Stomach (tissue), 9 donors: ENCODE measurements around the gene ULK4. TPM values are rescaled to one million over a fixed set of nuclear protein-coding genes. Genes with fewer than 3 reads are reported as not detected.
"Not testable (repeated sequence)": the region's sequence is repeated elsewhere in the genome, so short reads cannot be mapped to it uniquely, and the experiment has no call there.

Experiments used
- DNase-seq, 2 donors: peaks; one replicate each; pipeline versions ENCODE4 v3.0.0 to v3.0.0-alpha.2; 2013 to 2019
- H3K27ac ChIP-seq, 5 donors: fragments of 200-600 bp in 4 of 5; sonication (generic) in 4 of 5; one replicate each; pipeline ENCODE4 v1.5.1; 2013 to 2019; ENCODE audit warnings: mild to moderate bottlenecking in 1 of 5, moderate library complexity in 1 of 5
- H3K27me3 ChIP-seq, 3 donors: fragments of 200-600 bp; sonication (generic); one replicate each; pipeline ENCODE4 v1.5.1; 2017 to 2019; ENCODE audit warnings: mixed run types in 1 of 3
- H3K36me3 ChIP-seq, 4 donors: fragments of 200-600 bp; sonication (generic); 1 replicate in 3 of 4; 2 replicates in 1 of 4; pipeline ENCODE4 v1.5.1; 2016 to 2019
- H3K4me1 ChIP-seq, 4 donors: fragments of 200-600 bp; sonication (generic); one replicate each; pipeline ENCODE4 v1.5.1; 2016 to 2019
- H3K4me3 ChIP-seq, 4 donors: fragments of 200-600 bp; sonication (generic) in 3 of 4; one replicate each; pipeline ENCODE4 v1.5.1; 2016 to 2019; ENCODE audit warnings: mild to moderate bottlenecking in 1 of 4
- H3K9me3 ChIP-seq, 4 donors: fragments of 200-600 bp; sonication (generic); one replicate each; pipeline ENCODE4 v1.5.1; 2016 to 2019
- EP300 ChIP-seq: sonication (generic); formaldehyde crosslinking; IDR thresholded peaks from one replicate; pipeline ENCODE4 v1.6.1; 2017; ENCODE audit warnings: antibody characterized with exemption
- POLR2A ChIP-seq, 4 donors: fragments of 450-650 bp; IDR thresholded peaks; one replicate each; pipeline ENCODE4 v1.6.1; 2016; ENCODE audit warnings: antibody characterized with exemption in 4 of 4, control low read depth in 2 of 4, mild to moderate bottlenecking in 1 of 4, moderate library complexity in 1 of 4
- POLR2AphosphoS5 ChIP-seq, 3 donors: sonication (generic); formaldehyde crosslinking; IDR thresholded peaks; one replicate each; pipeline ENCODE4 v1.6.1; 2016; ENCODE audit warnings: antibody characterized with exemption in 3 of 3
- WGBS, 5 donors: extraction: QIAGEN DNeasy Blood & Tissue Kit in 3 of 5; methylation state at CpG; one replicate each; pipeline versions ENCODE4 v1.1.5 to v1.1.7; 2013 to 2018; 5-methylcytosine and 5-hydroxymethylcytosine counted together
- intact Hi-C: fragments of 100-400 bp; cut with DNase I; formaldehyde crosslinking; loops from one replicate; pipeline ENCODE4 v1.15.1; 2023; ENCODE audit warnings: low total_unique reads
- polyA plus RNA-seq, 3 donors: library from polyadenylated mRNA; stranded (reverse); fragments of 200-250 nt; gene quantifications; one replicate each; pipeline ENCODE4 v1.2.3, GENCODE V29; 2013
- total RNA-seq, 5 donors: library from RNA; depleted of rRNA; stranded (reverse); fragments of >200 nt; gene quantifications; one replicate each; pipeline versions ENCODE4 v1.1.0 to v1.2.3, GENCODE V29; 2014 to 2016
- TF ChIP-seq, protein P1 (sequence below), 7 experiments: fragments of 450-650 bp in 4 of 7; fragments of 200-600 bp in 3 of 7; sonication (generic) in 3 of 7; IDR thresholded peaks; one replicate each; pipeline ENCODE4 v1.5.1; 2016 to 2019; ENCODE audit warnings: antibody characterized with exemption in 7 of 7, control low read depth in 2 of 7, mild to moderate bottlenecking in 1 of 7
- donor health status: healthy with polysubstance abuse.
- donor health status: Bipolar disorder and iron deficiency.
- donor health status: healthy.

ULK4 gene
- total and polyA plus RNA-seq, 8 donors = 1.6 to 150 (median 7.4) TPM

DNA sequence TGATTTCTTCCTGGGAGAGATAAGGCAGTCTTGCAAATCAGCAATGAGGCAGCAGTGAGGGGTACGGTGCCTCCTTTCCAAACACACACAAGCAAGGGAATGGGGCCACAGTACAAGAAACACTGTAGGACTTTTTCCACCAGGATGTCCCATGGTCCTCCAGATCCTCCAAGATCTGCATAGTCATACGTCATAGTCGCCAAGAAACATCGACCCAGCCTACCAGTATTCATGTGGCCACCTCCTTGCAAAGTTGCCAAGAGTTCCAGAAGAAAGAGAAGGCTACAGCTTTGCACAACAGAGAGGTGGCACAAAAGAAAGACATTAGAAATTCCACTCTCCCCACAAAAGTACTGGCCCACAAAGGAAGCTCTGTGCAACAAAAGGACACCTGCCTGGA lies 504.7 kb downstream of the ULK4 start:
- no peak overlapping the region for H3K27ac ChIP-seq

DNA sequence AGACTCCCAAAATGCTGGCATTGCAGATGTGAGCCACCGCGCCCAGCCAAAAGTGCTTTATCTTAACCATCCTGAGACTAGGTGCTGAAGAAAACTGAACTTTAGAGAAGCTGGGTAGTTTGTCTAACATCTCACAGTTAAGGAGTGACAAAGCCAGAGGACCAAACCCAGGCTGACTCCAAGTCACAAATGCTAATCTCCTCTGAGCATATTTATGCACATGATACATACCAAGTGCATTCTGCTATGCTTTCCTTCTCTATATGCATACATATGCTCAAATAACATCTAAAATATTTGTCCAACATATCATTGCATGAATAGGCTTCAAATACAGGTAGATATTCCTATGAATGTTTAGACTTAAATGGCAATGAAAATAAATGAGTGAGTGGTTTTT lies 505.7 kb downstream of the ULK4 start:
- H3K4me3 ChIP-seq = no peak overlapping the region
- DNase-seq = no peak
- WGBS, 5 donors = 96 to 100% (median 98%) methylated on average over 2 of the region's 2 CpGs
- no peak overlapping the region for H3K27ac ChIP-seq
- TF ChIP-seq EP300 (no peak), POLR2A (IDR thresholded peaks at IDR 0.05) (no peak), POLR2AphosphoS5 (IDR thresholded peaks at IDR 0.05) (no peak)
- H3K27me3 ChIP-seq = no peaks in the 10 kb centered on the region
- H3K4me1 ChIP-seq = no peaks in the 10 kb centered on the region
- H3K9me3 ChIP-seq = no peaks in the 10 kb centered on the region
- no peaks in the 10 kb centered on the region for H3K36me3 ChIP-seq
- intact Hi-C loops = no loop called here

More for the DNA sequence above, 504.7 kb downstream of the ULK4 start:
- no peaks in the 10 kb centered on the region for H3K9me3 ChIP-seq
- TF ChIP-seq POLR2AphosphoS5 (IDR thresholded peaks at IDR 0.05) = no peak
- no peak for TF ChIP-seq EP300
- TF ChIP-seq, protein P1, sequence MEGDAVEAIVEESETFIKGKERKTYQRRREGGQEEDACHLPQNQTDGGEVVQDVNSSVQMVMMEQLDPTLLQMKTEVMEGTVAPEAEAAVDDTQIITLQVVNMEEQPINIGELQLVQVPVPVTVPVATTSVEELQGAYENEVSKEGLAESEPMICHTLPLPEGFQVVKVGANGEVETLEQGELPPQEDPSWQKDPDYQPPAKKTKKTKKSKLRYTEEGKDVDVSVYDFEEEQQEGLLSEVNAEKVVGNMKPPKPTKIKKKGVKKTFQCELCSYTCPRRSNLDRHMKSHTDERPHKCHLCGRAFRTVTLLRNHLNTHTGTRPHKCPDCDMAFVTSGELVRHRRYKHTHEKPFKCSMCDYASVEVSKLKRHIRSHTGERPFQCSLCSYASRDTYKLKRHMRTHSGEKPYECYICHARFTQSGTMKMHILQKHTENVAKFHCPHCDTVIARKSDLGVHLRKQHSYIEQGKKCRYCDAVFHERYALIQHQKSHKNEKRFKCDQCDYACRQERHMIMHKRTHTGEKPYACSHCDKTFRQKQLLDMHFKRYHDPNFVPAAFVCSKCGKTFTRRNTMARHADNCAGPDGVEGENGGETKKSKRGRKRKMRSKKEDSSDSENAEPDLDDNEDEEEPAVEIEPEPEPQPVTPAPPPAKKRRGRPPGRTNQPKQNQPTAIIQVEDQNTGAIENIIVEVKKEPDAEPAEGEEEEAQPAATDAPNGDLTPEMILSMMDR (IDR thresholded peaks at IDR 0.05) = no peak
- TF ChIP-seq POLR2A (IDR thresholded peaks at IDR 0.05) = no peak
- no peaks in the 10 kb centered on the region for H3K36me3 ChIP-seq
- no peak for DNase-seq
- no peaks in the 10 kb centered on the region for H3K4me1 ChIP-seq
- H3K4me3 ChIP-seq = no peak overlapping the region
- WGBS, 5 donors = 69 to 80% (median 76%) methylated on average over 4 of the region's 4 CpGs
- no peaks in the 10 kb centered on the region for H3K27me3 ChIP-seq
- intact Hi-C loops = no loop called here

DNA sequence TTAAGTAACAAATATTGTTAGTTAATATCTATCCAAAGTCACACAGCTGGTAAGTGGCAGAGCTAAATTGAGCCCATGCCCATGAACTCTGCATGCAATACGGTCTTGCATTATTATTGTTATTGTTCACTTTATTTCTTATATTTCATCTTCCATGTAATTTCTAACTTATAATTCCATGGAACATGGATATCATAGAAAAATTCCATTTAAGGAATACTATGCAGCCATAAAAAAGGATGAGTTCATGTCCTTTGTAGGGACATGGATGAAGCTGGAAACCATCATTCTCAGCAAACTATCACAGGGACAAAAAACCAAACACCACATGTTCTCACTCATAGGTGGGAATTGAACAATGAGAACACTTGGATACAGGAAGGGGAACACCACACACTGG lies 508.3 kb downstream of the ULK4 start:
- H3K36me3 ChIP-seq, DNase-seq, intact Hi-C loops, H3K4me1 ChIP-seq, H3K4me3 ChIP-seq, H3K9me3 ChIP-seq, H3K27ac ChIP-seq, H3K27me3 ChIP-seq: not testable (repeated sequence)
- WGBS, 5 donors = 96 to 100% (median 97%) methylated on average over 1 of the region's 1 CpG

DNA sequence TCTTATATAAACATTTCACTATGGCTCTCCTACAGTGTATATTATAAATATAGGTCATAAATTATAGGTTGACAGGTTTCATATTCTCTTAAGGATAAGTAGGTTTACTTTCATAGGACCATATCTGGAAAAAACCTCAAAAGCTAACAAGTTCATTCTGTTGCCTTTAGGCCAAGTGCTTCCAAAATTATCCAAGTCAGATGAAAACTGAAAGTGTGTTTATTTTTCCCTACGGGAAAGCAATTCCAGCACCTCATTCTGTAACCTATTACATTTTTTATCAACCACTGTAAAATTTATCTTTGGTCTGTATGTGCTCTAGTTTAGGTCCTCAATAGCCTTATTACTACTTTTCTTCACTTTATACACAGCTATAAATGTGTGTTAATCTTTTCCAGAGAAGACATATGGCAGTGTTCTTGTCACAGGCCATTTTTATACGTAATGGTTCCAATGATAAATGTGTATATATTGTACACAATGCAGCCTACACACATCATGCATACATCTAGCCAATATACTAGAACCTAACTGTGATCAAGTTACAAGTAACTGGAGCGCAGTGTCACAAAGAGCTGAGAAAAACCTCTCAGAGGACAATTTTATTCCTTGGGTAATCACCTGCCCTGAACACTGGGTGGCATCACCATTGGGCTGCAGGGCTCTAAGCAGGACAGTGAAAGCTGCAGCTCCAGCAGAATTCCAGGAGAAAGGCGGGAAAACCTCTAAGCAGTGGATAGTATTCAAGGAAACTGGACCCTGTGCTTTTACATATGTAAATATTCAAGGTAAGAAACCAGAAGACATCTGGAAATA lies 511.3 kb downstream of the ULK4 start:
- 48 to 67% (median 58%) methylated on average over 4 of the region's 4 CpGs for WGBS, 5 donors
- intact Hi-C loops = no loop called here
- H3K4me3 ChIP-seq = no peak overlapping the region
- H3K9me3 ChIP-seq = no peaks in the 10 kb centered on the region
- H3K36me3 ChIP-seq = no peaks in the 10 kb centered on the region
- DNase-seq = peak in 1 of 2 donors; percentile 23
- no peak overlapping the region for H3K27ac ChIP-seq
- TF ChIP-seq EP300 (no peak), POLR2A (IDR thresholded peaks at IDR 0.05) (no peak), POLR2AphosphoS5 (IDR thresholded peaks at IDR 0.05) (no peak)
- TF ChIP-seq, protein P1 (IDR thresholded peaks at IDR 0.05) = no peak
- no peaks in the 10 kb centered on the region for H3K27me3 ChIP-seq
- no peaks in the 10 kb centered on the region for H3K4me1 ChIP-seq

DNA sequence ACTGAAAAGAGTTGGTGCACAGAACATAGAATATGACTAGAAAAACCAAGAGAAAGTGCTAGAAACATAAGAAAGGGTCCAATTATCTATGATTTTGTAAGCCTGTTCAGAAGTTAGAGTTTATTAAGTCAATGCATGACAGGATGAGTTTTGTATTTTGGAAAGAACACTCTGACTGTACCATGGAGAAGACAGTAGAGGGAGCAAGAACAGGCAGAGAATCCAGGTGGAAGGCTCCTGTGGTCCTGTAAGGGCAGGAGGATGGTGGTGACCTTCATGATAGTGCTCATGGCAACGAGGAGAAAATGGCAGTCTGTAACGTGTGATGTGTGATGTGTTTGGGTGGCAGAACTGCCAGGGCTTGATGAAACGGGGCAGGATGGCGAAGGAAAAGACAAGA lies 513.5 kb downstream of the ULK4 start:
- Histone ChIP-seq H3K9me3 (no peaks in the 10 kb centered on the region), H3K27me3 (no peaks in the 10 kb centered on the region), H3K4me1 (no peaks in the 10 kb centered on the region), H3K27ac (no peak overlapping the region), H3K36me3 (no peaks in the 10 kb centered on the region), H3K4me3 (no peak overlapping the region)
- 71 to 96% (median 85%) methylated on average over 4 of the region's 4 CpGs for WGBS, 5 donors
- no peak for TF ChIP-seq POLR2A (IDR thresholded peaks at IDR 0.05)
- TF ChIP-seq POLR2AphosphoS5 (IDR thresholded peaks at IDR 0.05) = no peak
- TF ChIP-seq EP300 = no peak
- TF ChIP-seq, protein P1 (IDR thresholded peaks at IDR 0.05) = no peak
- DNase-seq = no peak
- intact Hi-C loops = no loop called here
